Left hindlimb (tissue), 1 donor: ENCODE data around the gene NPIPA7.
"Not testable (repeated sequence)": the region's sequence is repeated elsewhere in the genome, so short reads cannot be mapped to it uniquely, and the experiment has no call there.

ENCODE experiments used
- DNase-seq: peaks from one replicate; pipeline ENCODE4 v3.0.0-alpha.2; 2018

Gene NPIPA7

DNA sequence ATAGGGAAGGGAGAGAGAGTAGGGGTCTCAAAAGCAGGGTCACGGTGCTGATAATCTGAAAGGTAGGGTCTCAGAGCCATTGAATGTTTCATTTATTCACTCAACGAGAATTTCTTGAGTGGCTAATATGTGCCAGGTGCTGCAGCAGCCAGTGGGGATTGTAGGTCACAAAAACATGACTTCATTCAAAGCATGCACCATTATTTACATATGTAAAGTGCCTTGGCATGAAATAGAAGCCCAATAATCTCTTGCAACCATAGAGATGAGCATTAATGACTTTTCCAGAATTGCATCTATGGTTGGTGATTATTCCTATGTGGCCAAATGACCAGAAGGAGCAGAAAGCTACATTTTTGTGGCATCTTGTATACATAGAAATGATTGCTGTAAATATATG lies 46.2 kb downstream of the NPIPA7 start:
- not testable (repeated sequence) for DNase-seq

DNA sequence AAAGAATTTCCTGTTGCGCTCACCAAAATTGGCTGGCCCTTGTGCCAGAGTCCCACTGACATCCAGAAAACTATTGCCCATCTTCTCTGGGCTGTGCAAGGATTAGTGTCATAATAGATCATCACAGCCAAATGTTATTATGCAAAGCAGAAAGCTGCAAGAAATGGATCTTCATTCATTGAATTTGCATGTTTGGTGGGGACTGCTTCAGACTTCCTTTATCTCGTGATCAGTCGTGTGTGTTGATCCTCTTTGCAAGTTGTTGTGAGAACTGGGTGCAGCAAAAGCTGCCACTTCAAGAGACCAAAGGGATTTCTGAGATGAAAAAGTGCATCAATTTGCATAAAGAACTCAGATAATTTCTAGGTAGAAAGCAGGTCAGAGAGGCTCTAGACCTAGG lies 52.2 kb downstream of the NPIPA7 start:
- not testable (repeated sequence) for DNase-seq

DNA sequence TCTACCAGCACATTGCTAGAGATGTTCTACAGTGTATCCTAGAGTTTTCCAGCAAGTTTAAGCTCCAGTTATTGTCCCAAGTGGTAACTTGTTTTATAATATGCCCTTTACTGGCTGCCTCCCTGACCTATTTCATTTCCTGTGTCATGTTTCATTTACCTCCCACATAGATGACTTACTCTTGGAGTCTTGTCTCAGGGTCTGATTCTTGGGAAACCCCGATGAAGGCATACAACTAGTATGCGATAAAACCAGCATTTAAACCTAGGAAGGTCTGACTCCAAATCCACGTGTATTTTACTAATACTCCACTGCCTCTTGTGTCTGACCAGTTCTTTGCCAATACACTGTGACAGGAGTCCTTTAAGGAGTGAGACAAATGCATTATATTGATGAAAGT lies 55.8 kb downstream of the NPIPA7 start:
- DNase-seq, result not testable (repeated sequence)

DNA sequence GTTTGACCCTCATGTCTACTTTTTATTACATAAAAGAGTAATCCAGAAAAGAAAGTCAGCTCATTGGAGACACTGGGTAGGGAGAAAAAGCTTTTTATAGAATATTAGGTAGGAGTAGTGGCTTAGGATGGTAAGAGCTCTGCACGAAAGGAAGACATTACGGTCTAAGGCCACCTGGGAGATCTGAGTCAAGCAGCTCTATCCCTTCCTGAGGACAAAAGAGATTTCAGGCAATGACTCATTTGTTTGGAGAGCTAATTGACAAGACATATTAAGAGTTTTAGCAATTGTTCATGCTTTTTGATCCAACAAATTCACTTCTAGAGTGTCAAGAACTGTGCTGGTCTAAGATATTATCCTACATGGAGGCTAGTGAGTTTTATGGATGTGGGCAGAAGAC lies 62.5 kb downstream of the NPIPA7 start:
- DNase-seq, result not testable (repeated sequence)
